OCI-LY3 (cell line): Measurements from ENCODE around the gene ELP4.

ENCODE experiments used
- H2AFZ ChIP-seq: fragments of 200-600, 300-600 bp; shearing (Covaris generic); 2 replicates; pipeline ENCODE4 v1.6.0; 2014; ENCODE audit warnings: antibody characterized with exemption, low read depth, low read length
- H3K27ac ChIP-seq: fragments of 200-600, 300-600 bp; sonication (generic); 2 replicates; pipeline ENCODE4 v1.5.1; 2014; ENCODE audit warnings: mild to moderate bottlenecking, low read length, moderate library complexity, mixed read lengths
- H3K27me3 ChIP-seq: fragments of 200-600, 300-600 bp; sonication (generic); 2 replicates; pipeline ENCODE4 v1.6.1; 2014; ENCODE audit warnings: low read depth, low read length, mixed read lengths
- H3K36me3 ChIP-seq: fragments of 200-600, 300-600 bp; sonication (generic); replicated peaks from 2 replicates; pipeline ENCODE3; 2014; ENCODE audit warnings: low read depth, low read length, mixed read lengths
- H3K4me1 ChIP-seq: fragments of 300-600, 200-600 bp; sonication (generic); 2 replicates; pipeline ENCODE4 v1.6.1; 2014; ENCODE audit warnings: low read length, mixed read lengths
- H3K4me2 ChIP-seq: fragments of 200-600, 300-600 bp; sonication (generic); 2 replicates; pipeline ENCODE4 v1.6.1; 2014; ENCODE audit warnings: low read length, mixed read lengths
- H3K4me3 ChIP-seq: fragments of 300-600, 200-600 bp; sonication (generic); 2 replicates; pipeline ENCODE4 v1.5.1; 2014; ENCODE audit warnings: antibody characterized with exemption, mild to moderate bottlenecking, low read length, moderate library complexity
- H3K79me2 ChIP-seq: fragments of 300-600, 200-600 bp; shearing (Covaris generic); 2 replicates; pipeline ENCODE4 v1.6.1; 2014; ENCODE audit warnings: mild to moderate bottlenecking, low read length, mixed read lengths
- H3K9ac ChIP-seq: fragments of 300-600, 200-600 bp; shearing (Covaris generic); 2 replicates; pipeline ENCODE4 v1.6.0; 2014; ENCODE audit warnings: mild to moderate bottlenecking, low read length, moderate library complexity
- H3K9me3 ChIP-seq: fragments of 200-600, 300-600 bp; shearing (Covaris generic); 2 replicates; pipeline ENCODE4 v1.6.1; 2014; ENCODE audit warnings: low read length, mixed read lengths; ENCODE audit not compliant: insufficient read depth
- H4K20me1 ChIP-seq: fragments of 200-600, 300-600 bp; sonication (generic); 2 replicates; pipeline ENCODE4 v1.6.1; 2016; ENCODE audit warnings: low read length, mixed read lengths; ENCODE audit not compliant: insufficient read depth
- CTCF ChIP-seq: fragments of 200-600, 300-600 bp; sonication (generic); IDR thresholded peaks from 2 replicates; pipeline ENCODE4 v1.5.1; 2014; ENCODE audit warnings: antibody characterized with exemption, low read length, low read depth
- EZH2phosphoT487 ChIP-seq: fragments of 200-600 bp; shearing (Covaris generic); IDR thresholded peaks from 2 replicates; pipeline ENCODE4 v1.6.1; 2018; ENCODE audit warnings: antibody characterized with exemption, mixed run types, low read depth

Gene ELP4

DNA sequence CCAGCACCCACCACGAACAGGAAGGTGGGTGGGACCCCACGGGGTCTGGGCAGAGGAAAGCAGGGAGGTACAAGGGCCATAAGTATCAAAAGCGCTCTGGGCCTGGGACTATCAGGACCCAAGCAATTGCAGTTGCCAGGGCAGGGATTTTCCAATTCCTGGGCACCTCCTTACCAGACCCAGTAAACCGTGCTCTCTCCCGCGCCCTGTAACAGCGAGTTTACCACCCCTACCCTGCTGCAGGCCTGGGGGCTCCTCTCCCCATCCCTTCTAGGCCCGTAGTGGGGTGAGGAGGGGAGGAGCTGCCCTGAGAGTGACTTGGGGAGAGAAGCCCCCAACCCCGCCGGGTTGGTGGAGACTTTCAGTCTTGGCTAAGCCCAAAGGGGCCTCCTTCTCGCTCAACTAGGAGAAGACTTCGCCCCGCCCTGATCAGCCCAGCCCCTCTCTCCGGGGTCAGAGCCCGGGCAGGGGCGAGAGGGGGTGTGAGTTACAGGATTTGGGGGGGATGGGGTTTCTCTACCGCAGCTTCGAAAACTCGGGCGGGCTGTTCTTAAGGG lies 296.1 kb downstream of the ELP4 start:
- no peak for TF ChIP-seq EZH2phosphoT487
- TF ChIP-seq CTCF = no peak
- no peaks in the 10 kb centered on the region for H4K20me1 ChIP-seq
- H3K4me1 ChIP-seq = no peaks in the 10 kb centered on the region
- no peaks in the 10 kb centered on the region for H3K79me2 ChIP-seq
- no peak overlapping the region for H2AFZ ChIP-seq
- no peak overlapping the region for H3K4me3 ChIP-seq
- no peaks in the 10 kb centered on the region; the same call in 1 of the 2 replicates for H3K27me3 ChIP-seq
- H3K4me2 ChIP-seq = no peak overlapping the region
- no peak overlapping the region for H3K27ac ChIP-seq
- H3K9me3 ChIP-seq = no peaks in the 10 kb centered on the region
- H3K36me3 ChIP-seq = no peaks in the 10 kb centered on the region
- H3K9ac ChIP-seq = no peak overlapping the region

- no peak overlapping the region for H3K4me3 ChIP-seq
- no peak overlapping the region for H3K27ac ChIP-seq
- H3K27me3 ChIP-seq = no peaks in the 10 kb centered on the region; the same call in 1 of the 2 replicates
- H3K4me1 ChIP-seq = no peaks in the 10 kb centered on the region
- TF ChIP-seq CTCF (no peak), EZH2phosphoT487 (no peak)
- no peak overlapping the region for H2AFZ ChIP-seq
- no peaks in the 10 kb centered on the region for H3K36me3 ChIP-seq
- no peaks in the 10 kb centered on the region for H4K20me1 ChIP-seq
- no peaks in the 10 kb centered on the region for H3K9me3 ChIP-seq
- H3K4me2 ChIP-seq = no peak overlapping the region
- H3K79me2 ChIP-seq = no peaks in the 10 kb centered on the region
- H3K9ac ChIP-seq = no peak overlapping the region
These were observed 296.8 kb downstream of the ELP4 start for GRCh38 chr11:31806186-31806927.

DNA sequence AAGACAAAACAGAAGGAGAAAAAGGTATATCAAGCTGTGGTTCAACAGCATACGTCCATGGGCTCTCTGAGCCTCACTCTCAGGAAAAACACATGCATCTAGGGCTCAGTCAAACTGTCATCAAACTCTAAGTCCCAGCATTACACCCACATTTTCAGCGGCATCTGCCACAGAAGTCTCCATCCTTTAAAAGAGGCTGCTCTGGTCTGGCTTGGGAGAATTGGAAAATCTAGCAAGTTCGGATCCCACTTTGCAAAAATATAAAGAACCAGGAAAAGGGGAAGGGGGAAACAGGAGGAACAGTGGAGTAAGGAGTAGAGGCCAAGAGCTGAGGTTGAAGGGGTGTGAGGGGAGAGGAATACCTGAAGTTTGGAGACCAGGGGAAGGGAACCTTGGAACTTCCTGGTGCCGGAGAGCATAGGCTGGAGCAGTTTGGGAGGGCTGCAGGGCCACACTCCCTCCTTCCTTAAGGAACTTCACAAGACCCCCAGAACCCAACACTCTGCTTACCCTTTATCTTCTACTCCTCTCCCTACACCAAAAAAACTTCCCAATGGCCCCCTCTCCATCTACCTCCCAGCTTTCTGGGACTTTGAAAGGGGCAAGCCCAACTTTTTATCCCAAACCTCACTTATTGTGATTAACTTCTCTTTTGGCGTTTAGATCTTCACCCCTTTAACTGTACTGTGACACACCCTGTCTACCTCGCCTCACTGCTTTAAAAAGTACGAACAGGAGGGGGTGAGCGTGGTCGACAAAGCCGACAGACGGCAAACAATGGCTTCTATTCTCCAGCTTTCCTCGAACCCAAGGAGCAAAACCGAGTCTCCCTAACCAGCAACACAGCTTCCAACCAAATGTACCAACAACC lies 297.6 kb downstream of the ELP4 start:
- no peaks in the 10 kb centered on the region for H3K9me3 ChIP-seq
- H3K27me3 ChIP-seq = no peaks in the 10 kb centered on the region; the same call in 1 of the 2 replicates
- no peak overlapping the region for H3K9ac ChIP-seq
- no peak overlapping the region for H2AFZ ChIP-seq
- no peak overlapping the region for H3K27ac ChIP-seq
- H3K79me2 ChIP-seq = no peaks in the 10 kb centered on the region
- H3K36me3 ChIP-seq = no peaks in the 10 kb centered on the region
- no peak overlapping the region for H3K4me2 ChIP-seq
- TF ChIP-seq EZH2phosphoT487 (no peak), CTCF (no peak)
- no peak overlapping the region for H3K4me3 ChIP-seq
- H4K20me1 ChIP-seq = no peaks in the 10 kb centered on the region
- no peaks in the 10 kb centered on the region for H3K4me1 ChIP-seq
